Dermis microvascular lymphatic vessel endothelial cell (primary cell): ENCODE measurements around the gene VAV3. TPM values are rescaled to one million over a fixed set of nuclear protein-coding genes. Genes with fewer than 3 reads are reported as not detected.

Experiments
- DNase-seq, 2 donors: peaks; one replicate each; pipeline versions ENCODE4 v3.0.0 to v3.0.0-alpha.2; 2010; ENCODE audit warnings: low read depth in 2 of 2
- total RNA-seq: library from RNA; depleted of rRNA; stranded (reverse); fragments of >200 nt; gene quantifications from 2 replicates; pipeline ENCODE4 v1.2.1, GENCODE V29; 2014

The VAV3 gene
- total RNA-seq, 1 donor from 2014 or later = 36.1 TPM

DNA sequence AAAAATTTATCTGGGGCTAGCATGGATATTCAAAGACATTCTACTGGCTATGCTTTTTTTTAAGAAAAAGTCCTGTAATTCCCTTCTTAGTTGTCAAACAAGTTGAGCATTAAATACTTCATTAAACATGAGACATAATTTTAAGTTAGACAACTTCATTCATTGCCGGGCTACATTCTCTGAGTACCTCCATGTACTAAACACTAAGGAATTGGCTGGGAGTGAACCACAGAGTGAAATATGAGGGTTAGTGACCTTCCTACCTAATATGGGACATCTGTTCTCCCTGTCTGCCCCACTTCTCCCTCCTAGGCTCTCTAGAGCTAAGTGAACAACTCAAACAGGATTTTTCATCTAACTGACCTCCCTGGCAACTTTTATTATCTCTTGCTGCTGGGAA lies 370.4 kb downstream of the VAV3 start:
- DNase-seq = no peak

DNA sequence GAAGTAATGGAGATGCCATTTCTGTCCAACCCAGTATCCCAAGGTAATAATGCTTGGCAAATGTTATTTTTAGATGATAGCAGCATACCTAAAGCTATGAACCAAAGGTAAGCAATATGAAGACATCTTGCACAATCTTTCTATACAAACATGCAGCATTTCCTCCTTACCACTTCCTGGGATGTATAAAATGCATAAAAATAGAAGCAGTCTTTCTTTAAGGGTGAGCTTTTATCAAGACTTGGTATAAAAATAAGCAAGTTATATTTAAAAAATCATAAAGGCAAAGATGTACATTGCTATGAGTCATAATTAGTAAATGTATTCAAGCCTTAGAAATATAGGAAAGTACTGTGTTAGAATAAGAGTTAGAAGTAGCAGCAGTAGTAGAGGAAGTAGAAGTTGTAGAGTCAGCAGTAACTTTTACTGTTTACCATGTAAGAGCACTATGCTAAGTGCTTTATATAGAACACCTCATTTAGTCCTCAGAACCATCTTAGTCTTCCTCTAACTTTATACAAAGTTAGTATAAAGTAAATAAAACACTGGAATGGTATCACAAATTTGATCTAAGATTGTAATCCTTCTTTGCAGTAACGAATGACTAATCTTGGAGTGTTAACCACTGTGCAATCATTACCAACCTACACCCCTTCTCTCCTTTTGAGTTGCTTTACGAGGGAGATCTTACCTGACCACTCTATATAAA lies 371.3 kb downstream of the VAV3 start:
- no peak for DNase-seq

DNA sequence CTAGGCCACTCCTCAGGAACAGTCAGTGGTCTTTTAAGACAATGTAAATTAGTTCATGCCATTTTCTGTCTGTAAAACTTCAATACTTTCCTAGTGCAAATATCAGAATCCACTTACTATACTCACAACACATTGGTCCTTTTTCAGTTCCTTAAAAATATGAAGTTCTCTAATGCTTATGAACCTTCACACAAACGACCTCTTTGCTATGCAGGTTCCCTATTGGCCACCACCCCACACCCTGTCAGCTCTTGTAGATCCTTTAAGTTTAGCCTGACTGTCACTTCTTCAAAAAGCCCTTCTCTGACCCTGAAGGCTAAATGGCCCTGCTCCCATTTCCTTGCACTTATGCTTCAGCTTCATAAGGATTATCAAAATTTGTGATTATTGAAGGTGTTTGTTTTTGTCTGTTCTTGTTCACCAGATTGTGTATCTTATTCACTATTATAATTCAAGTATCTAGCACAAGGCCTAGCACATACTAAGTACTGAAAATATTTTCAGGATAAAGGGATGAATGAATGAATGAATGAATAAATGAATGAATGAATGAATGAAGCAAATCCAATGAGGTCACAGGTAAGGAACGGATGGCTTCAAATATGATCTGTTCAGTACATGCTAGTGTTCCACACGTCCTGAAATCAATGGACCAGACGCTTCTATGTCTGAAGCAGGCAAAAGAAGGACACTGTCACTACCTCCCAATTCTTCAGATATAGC lies 373.9 kb downstream of the VAV3 start:
- DNase-seq = no peak

DNA sequence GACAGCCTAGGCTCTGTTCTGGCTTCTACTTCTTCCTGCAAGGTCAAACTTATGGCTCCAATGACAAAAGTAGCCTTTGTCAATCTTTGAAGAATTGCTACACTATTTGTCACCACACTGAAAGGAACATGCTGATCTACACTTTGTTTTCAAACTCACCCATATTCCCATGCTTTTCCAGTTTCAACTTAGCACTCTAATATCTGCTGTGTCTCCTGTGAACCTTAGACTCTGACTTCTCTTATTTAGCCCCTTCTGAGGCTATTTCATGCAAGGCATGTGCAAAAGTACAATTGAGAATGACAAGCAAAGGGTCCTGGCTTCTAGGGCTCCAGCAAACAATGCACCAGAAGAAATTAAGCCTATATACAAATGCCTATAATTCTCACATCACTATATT lies 374.9 kb downstream of the VAV3 start:
- DNase-seq = no peak

DNA sequence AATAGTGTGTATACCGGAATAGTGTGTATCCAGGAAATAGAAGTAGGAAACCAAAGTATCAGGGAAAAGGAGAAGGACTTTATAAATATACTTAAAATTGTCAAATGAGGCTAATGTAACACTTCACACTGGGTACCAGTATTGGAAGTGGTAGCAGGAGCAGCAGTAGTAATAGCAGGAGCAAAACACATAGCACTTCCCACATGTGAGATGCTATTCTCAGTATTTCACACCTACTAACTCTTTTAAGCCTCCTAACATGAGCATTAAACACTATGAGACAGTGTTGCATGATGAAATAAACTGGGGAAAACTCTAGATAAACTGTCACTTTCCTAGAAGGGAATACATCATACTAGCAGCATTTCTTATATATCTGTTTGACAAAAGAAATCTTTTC lies 376.7 kb downstream of the VAV3 start:
- no peak for DNase-seq

DNA sequence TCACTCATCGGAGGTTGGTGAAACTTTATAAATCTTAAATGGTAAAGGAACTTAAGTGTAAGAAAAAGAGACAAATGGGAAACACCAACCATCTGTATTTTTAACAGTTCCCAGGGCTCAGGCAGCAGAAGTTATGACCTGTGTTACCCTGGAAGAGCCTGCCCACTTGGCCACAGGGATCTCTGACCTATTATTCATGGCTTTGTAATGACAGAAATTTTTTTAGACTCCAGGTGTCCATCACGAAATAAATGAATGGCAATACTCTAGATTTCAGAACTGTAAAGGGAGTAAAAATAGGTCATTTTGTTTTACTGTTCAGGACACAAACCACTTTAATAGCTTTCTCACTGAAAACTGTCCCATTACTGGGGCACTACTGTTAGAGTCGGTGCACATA lies 389.8 kb downstream of the VAV3 start:
- no peak for DNase-seq

DNA sequence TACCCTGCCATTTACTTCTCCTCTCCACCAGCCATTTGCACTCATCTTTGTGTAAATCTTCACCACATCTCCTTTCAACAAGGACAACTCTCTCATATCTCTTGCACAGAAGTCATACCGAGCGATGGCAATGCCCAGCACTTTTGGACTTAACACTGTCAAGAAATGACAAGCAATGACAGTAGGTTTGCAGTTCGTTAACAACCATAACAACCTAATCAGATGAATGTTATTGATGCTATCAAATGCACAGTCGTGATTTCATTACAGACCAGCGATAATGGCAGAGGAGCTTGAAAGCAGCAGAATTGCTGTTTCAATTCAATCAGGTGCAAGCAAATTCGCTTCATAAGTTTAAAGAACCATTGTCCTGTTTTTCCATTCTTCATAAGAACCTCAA lies 390.9 kb downstream of the VAV3 start:
- DNase-seq = no peak

DNA sequence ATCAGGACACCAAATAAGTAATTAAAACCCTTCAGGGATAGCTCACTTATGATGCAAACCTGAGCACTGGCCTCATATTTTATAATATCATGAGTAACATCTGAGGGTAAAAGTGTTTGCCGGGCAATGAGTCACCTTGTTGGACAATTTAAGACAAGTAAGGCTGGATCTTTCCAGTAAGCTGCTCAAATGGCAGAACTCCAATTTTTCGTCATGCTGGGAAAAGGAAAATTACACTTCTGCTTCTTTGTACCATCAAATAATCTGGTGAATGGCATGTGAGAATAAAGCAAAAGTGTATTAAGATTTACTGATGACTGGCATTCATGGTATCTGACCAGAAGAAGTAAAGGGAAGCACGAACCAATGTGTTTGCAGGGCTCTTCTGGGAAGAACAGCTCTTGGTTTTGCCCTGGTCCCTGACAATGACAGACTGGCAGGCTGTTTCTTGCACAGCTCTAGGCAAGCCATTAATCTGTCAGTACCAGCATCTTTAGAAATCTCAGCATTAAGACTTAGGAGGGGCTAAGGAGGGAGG lies 392.2 kb downstream of the VAV3 start:
- peak in 1 of 2 donors; percentile 4 for DNase-seq

DNA sequence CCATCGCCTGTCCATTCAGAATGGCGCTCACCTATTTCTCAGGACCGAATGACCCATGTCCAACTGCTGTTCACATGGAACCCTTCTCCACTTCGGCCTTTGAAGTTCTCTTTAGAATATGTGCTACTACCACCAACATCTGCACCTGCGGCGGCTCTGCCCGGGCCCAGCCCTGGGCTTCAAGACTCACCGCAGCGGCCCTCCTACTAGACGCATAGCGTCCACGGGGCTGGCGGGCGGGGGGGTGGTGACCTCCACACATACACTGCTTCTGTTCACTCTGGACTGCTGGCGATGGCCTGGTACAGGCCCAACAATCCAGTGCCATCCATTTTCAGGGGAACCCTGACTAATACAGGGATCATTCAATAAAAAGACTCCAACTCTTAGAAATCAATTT lies 394.2 kb downstream of the VAV3 start:
- DNase-seq = peak in 1 of 2 donors; percentile 1

DNA sequence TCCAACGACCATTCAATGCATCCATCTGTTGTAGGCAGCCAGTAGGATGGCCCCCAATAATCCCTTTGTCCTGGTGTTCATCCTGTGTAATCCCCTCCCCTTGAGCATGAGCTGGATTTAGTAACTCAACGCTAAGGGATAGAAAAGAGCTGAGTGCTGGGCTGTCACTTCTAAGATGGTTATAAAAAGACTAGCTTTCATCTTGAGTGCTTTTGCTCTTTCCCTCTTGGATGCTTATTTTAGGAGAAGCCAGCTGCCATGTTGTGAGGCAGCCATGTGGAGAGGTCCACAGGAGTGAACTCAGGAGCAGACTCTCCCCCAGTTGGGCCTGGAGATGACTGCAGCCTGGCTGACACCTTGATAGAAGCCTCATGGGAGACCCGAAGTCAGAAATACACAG lies 401.5 kb downstream of the VAV3 start:
- DNase-seq = no peak

DNA sequence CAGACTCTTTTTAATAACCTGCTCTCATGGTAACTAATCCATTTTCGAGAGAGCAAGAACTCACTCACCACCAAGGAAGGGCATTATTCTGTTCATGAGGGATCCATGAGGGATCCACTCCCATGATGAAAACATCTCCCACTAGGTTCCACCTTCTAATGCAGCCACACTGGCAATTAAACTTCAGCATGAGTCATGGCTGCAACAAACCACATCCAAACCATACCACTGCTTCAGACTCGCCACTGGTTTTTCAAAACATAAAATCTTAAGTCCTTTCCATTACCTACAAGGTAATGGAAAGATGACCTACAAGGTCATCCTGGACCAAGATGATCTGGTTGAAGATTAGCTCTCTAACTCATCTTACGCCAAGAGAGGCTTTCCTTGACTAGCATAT lies 405.1 kb downstream of the VAV3 start:
- DNase-seq = no peak

DNA sequence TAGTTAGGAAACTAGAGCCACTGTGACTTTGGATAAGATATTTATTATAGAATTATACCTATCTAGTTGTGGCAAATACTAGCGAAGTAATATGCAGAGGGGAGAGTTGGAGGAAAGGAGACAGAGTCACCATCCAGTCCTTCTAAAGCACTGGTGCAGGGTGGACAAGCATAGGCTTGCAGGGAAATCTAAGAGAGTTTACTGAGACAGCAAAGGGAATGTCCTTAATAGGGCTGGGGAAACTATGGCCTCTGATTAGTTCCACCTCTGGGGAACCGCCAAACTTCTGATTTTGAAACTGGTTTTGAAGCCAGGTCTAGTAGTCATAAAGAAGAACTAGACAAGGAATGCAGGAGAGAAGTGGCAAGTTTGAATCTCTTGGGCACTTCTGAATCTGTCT lies 407.9 kb downstream of the VAV3 start:
- no peak for DNase-seq

DNA sequence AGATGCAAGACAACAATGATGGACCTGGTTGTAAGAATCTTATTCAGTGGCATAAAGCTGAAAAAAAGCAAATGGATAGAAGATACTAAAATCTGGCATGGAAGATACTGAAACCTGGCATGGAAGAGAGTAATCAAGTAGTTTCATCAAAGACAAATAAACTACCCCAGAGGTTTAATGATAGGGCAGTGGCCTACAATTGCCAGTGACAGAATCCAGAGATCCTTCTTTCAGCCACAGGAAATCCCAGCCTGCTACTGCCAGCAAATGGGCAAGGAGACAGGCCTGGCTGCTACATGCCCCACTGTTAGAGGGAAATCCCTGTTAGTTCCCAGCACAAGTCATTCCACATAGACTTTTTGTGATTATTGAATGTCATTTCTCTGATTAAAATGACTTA lies 409.4 kb downstream of the VAV3 start:
- DNase-seq = no peak

DNA sequence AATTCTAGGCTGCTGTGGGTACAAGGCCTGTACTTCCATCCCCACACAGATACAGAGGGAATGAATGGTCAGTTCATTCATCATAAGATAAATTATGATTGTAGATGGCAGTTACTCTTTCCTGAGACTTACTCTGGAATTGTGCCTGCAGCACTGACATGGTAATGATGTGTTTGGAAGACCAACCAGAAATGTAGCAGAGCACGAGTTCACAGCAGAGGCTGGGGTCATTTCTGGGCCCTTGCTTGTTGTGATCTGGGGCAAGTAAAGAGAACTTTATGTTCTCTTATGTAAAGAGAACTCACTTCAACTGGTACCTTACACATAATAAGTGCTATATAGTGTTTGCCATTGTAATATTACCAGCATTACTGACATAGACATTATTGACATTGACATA lies 412.2 kb downstream of the VAV3 start:
- DNase-seq = no peak

DNA sequence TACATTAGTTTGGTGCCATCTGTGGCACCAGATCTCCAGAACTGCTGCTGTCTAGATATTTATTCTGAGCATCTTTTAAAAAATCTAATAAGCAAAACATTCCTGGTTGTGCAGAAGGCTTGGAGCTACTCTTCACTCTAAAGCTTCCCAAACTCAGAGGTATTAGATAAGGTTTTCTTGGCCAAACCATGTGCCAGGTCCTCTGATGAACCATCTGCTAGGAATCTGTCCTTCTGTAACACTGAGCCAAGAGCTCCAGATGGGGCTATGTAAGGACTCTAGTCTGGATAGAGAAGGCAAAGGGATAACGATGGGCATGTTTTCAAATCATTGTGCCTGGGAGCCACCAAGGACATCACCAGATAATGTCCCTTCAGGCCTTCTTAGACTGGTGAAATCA lies 413.5 kb downstream of the VAV3 start:
- no peak for DNase-seq

DNA sequence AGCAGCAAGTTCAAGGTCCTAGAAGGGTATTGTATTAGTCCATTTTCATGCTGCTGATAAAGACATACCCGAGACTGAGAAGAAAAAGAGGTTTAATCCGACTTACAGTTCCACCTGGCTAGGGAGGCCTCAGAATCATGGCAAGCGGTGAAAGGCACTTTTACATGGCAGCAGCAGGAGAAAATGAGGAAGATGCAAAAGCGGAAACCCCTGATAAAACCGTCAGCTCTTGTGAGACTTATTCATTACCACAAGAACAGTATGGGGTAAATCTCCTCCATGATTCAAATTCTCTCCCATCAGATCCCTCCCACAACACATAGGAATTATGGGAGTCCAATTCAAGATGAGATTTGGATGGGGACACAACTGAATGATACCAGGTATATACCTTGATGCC lies 414.6 kb downstream of the VAV3 start:
- no peak for DNase-seq

DNA sequence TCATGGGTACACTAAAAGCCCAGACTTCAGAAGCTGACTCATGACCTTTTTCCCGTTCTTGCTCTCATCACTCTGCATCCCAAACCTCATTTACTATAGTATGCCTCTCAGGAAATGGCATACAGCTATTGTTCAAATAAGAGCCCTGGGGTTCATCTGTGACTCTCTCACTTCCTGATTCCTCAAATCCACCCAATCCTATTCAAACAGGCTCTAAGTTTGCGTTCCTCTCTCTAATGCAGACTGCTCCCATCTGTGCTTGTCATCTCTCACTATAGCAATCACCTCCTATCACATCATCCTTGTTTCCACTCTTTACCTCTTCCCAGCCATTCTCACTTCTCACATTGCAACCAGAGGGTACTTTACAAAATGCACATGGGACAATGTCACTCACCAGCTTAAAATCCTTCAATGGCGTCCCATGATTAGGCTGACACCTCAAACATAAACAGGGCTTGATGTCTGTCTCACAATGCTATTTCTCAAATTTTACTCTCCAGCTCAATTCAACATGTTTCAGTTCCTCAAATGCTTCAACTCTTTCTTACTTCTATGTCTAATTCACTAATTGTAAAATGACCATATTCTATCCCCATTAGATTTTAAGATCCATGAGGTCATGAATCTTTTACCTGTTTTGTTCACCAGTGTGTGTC lies 415.7 kb downstream of the VAV3 start:
- DNase-seq = no peak

DNA sequence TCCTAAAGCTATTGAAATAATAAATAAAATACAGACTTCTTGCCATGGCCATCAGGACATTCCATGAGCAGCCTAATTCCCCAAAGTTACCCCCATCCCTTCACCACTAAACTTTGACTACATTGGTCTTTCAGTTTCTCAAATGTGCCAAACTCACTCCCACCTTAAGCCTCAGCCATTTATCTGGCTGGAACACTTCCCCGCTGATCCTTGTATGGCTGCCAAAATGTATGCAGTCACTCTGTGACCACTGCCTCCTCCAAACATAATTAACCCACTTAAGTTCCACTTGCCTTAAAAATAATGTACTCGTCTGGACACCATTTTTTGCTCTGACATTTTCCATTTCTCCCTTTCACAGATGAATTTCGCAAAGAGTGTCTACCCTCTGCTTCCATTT lies 416.7 kb downstream of the VAV3 start:
- no peak for DNase-seq

DNA sequence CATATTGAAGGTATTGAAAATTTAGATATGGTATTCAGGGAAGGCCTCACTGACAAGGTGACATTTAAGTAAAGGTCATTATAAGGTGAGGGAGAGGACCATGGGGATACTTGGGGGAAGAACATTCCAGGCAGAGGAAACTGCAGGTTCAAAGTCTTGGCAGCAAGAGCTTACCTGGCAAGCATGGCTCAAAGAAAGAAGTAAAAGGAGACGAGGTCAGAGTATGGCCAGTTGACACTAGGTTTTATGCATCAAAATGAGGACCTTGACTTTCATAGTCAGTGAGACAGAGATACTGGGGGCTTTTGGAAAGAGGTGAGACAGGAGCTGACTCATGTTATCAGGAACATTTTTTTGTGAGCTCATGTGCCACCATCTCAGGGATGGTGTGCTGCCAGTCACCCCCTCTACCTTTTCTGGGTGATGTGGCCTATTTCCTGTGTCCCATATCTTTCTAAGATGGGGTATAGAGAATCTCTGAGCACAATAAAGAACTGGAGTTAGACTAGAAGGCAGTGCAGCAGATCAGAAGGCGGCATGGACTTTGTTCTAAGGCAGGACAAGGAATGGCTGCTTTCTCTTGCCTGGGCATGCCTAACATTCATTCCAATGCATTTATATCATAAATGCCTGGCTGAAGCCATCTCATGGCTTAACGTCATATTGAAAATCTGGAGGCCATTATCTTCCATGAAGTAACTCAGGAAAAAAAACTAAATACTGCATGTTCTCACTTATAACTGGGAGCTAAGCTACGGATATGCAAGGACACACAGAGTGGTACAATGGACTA lies 417.4 kb downstream of the VAV3 start:
- no peak for DNase-seq

DNA sequence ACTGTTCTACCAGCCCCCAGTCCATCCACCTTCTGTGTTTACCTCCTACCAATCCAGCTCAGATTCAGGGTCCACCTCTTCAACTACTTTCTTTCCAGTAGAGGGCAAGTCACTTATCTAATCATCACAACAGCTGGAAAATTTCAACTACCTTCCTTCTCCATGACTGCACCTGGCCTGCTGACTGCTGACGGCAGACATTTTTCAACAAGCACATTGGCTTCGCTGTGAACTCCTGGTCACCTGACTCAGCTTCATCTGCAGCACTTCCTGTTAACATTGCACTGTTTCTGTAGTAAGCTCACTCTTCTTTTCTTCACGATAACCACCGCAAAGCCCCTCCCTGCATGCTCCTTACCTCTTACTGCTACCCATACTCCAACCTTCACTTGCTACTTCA lies 418.4 kb downstream of the VAV3 start:
- DNase-seq = no peak

DNA sequence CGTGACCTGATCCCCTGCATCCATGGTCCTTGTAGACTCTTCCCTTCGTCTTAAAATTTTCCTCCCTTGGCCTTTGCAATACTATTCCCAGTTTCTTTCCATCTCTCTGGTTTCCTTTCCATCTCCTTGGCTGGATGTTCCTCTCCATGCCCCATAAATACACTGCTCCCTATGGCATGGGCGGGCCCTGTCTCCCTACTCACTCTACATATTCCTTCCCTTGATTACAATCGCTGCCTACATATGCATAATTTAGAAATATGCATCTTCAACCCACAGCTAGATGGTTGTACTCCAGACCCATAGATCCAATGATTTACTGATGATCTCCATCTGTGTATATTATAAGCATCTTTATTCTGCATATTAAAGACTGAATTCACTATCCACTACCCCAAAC lies 419.1 kb downstream of the VAV3 start:
- no peak for DNase-seq

DNA sequence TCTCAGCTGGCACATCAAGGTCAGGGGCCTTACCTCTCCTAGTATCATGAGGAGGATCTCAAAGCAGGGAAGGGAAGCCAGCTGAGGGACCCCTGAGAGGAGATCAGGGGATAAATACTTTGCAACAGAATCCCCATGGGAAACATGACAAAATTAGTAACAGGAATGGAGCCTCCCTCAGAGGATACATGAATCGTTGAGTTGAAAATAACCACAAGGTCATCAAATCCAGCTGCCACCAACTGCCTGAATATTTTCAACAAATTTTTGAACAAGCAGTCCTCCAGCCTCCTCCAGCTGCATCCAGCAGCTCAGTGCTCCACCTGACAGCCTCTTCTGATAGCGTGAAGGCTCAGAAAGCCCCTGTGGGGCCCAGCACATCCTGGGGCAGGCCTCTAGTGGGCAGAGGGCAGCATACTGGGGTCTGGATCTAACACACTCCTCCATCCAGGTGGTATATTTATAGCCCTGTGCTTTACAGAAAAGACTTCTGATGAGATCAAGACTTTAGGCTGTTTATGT lies 419.9 kb downstream of the VAV3 start:
- no peak for DNase-seq
